Activated T-helper 1 cell treated with anti-CD3 and anti-CD28 coated beads, Interleukin-2, amount 50 U/mL, for 16 hours (primary cell): ENCODE data around the gene MIEF1.

Source experiments
- DNase-seq, 2 donors: peaks; one replicate each; pipeline ENCODE4 v3.0.0-alpha.2; 2020; ENCODE audit warnings: low read depth in 1 of 2, low spot score in 1 of 2

Gene MIEF1

GRCh38 chr22:39554151-39554550 lies 52.1 kb downstream of the MIEF1 start:
- no peak for DNase-seq

- DNase-seq: no peak
Measured at GRCh38 chr22:39556970-39557841, 55.1 kb downstream of the MIEF1 start.

- DNase-seq: no peak
Measured at GRCh38 chr22:39558254-39558727, 56.2 kb downstream of the MIEF1 start.

- DNase-seq: no peak
Measured at GRCh38 chr22:39558950-39559349, 56.9 kb downstream of the MIEF1 start.

- DNase-seq: no peak
Measured at GRCh38 chr22:39559456-39560105, 57.5 kb downstream of the MIEF1 start.

GRCh38 chr22:39560127-39560526 lies 58.0 kb downstream of the MIEF1 start:
- DNase-seq: no peak

- DNase-seq: no peak
Measured at GRCh38 chr22:39562839-39563489, 60.9 kb downstream of the MIEF1 start.

GRCh38 chr22:39563571-39564428 lies 61.7 kb downstream of the MIEF1 start:
- DNase-seq: no peak

GRCh38 chr22:39565414-39565944 lies 63.4 kb downstream of the MIEF1 start:
- no peak for DNase-seq

GRCh38 chr22:39567135-39567946 lies 65.3 kb downstream of the MIEF1 start:
- peak in 1 of 2 donors; percentile 15 for DNase-seq
